ACC112 (cell line): Measurements from ENCODE around the gene EHD4.

ENCODE experiments used
- H2AFZ ChIP-seq: fragments of 200-600 bp; sonication (generic); one replicate; pipeline ENCODE4 v1.6.0; 2017; ENCODE audit warnings: antibody characterized with exemption, low read length; ENCODE audit not compliant: unreplicated experiment
- H3K27ac ChIP-seq: fragments of 200-600 bp; sonication (generic); 2 replicates; pipeline ENCODE4 v1.5.1; 2014; ENCODE audit warnings: low read depth, mild to moderate bottlenecking, antibody characterized with exemption, low read length, moderate library complexity
- H3K27me3 ChIP-seq: fragments of 200-600 bp; sonication (generic); 2 replicates; pipeline ENCODE4 v1.6.1; 2014; ENCODE audit warnings: mild to moderate bottlenecking, antibody characterized with exemption, low read length, moderate library complexity, mixed read lengths; ENCODE audit not compliant: insufficient read depth
- H3K36me3 ChIP-seq: fragments of 200-600 bp; sonication (generic); 2 replicates; pipeline ENCODE4 v1.6.1; 2016; ENCODE audit warnings: mild to moderate bottlenecking, antibody characterized with exemption, low read length, moderate library complexity, mixed read lengths; ENCODE audit not compliant: insufficient read depth
- H3K4me1 ChIP-seq: fragments of 200-600 bp; sonication (generic); one replicate; pipeline ENCODE4 v1.6.1; 2016; ENCODE audit warnings: low read length, mixed read lengths; ENCODE audit not compliant: insufficient read depth, unreplicated experiment, control insufficient read depth
- H3K4me3 ChIP-seq: fragments of 200-600 bp; sonication (generic); 2 replicates; pipeline ENCODE4 v1.5.1; 2014; ENCODE audit warnings: mild to moderate bottlenecking, low read depth, low read length
- H3K79me2 ChIP-seq: fragments of 200-600 bp; sonication (generic); one replicate; pipeline ENCODE4 v1.6.0; 2016; ENCODE audit warnings: low read length; ENCODE audit not compliant: control insufficient read depth, unreplicated experiment, insufficient read depth

Gene EHD4

GRCh38 chr15:41848631-41849030 is 123.7 kb downstream of the EHD4 start:
- Histone ChIP-seq H3K79me2 (no peaks in the 10 kb centered on the region), H2AFZ (no peak overlapping the region), H3K4me3 (no peak overlapping the region), H3K27ac (no peak overlapping the region), H3K4me1 (no peaks in the 10 kb centered on the region), H3K27me3 (no peaks in the 10 kb centered on the region), H3K36me3 (no peaks in the 10 kb centered on the region)

- Histone ChIP-seq H3K4me1 (no peaks in the 10 kb centered on the region), H2AFZ (no peak overlapping the region), H3K79me2 (no peaks in the 10 kb centered on the region), H3K27ac (no peak overlapping the region), H3K27me3 (no peaks in the 10 kb centered on the region), H3K4me3 (no peak overlapping the region), H3K36me3 (no peaks in the 10 kb centered on the region)
Observed at GRCh38 chr15:41847981-41848380, 124.4 kb downstream of the EHD4 start.

GRCh38 chr15:41847206-41847605 is 125.2 kb downstream of the EHD4 start:
- Histone ChIP-seq H3K4me1 (no peaks in the 10 kb centered on the region), H3K4me3 (no peak overlapping the region), H3K27ac (no peak overlapping the region), H2AFZ (no peak overlapping the region), H3K27me3 (no peaks in the 10 kb centered on the region), H3K79me2 (no peaks in the 10 kb centered on the region), H3K36me3 (no peaks in the 10 kb centered on the region)
